ENCODE results near the gene HOXA13. TPM values are rescaled to one million over a fixed set of nuclear protein-coding genes. Genes with fewer than 3 reads are reported as not detected.

Gene HOXA13
- total and polyA plus RNA-seq, 2 donors (not counting 1 experiment from before 2014, with no cell fraction given): not detected

DNA sequence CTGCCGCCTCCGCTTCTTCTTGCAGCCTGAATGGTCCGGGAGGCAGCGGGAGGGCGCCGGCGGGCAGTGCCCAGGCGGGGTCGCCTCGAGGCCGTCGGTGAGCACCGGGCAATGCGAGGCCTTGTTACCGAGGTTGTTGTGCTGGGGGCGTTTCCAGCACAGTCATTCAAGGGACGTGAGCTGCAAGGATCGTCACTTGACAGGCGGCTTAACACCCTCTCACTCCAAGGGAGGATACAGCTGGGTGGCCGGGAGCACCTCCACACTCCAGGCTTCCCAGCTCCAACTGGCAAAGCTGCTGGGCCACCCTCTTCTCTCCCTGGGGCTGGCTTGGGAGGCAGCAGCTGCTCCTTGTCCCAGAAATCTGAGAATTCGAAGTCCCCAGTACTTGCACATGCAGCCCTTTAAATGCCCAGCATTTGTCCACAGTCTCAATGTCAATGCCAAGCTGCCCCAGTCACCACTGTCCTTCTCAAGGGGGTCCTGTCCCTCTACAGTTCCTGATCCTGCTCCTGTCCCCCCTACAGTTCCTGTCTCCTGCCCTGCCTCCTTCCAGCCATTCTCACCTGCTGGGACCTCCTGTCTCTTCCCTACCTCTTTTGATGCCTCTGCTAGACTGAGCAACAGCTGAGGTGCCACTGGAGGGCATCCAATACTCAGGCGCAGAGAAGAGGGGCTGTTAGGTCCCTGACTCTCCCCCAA is 10.4 kb downstream of the HOXA13 start:
- H3K27ac ChIP-seq (ENCODE audit: low read length in 2 of 2): no peak overlapping the region
- no peaks in the 10 kb centered on the region for H4K20me1 ChIP-seq (ENCODE audit: control insufficient read depth, insufficient read depth, low read length, poor library complexity, severe bottlenecking)
- intact Hi-C loops (cut with micrococcal nuclease): loop anchor here (5.0 kb wide), 1 partner anchor 37 kb away; the partner anchor contains the start of gene HOXA3
- 21% methylated on average over 22 of the region's 22 CpGs for WGBS (ENCODE audit: insufficient coverage)
- H2AFZ ChIP-seq (ENCODE audit: insufficient read depth, low read depth, low read length, poor library complexity, severe bottlenecking): no peak overlapping the region
- Mint-ChIP-seq H3K9me3 (ENCODE audit: insufficient read depth) (no peaks in the 10 kb centered on the region), H3K4me3 (peak overlapping the region; percentile 48), H3K27ac (peak overlapping the region; percentile 47), H3K4me1 (peaks cover 47% of the 10 kb centered on the region), H3K27me3 (peaks cover 88% of the 10 kb centered on the region)
- TF ChIP-seq, protein P1, sequence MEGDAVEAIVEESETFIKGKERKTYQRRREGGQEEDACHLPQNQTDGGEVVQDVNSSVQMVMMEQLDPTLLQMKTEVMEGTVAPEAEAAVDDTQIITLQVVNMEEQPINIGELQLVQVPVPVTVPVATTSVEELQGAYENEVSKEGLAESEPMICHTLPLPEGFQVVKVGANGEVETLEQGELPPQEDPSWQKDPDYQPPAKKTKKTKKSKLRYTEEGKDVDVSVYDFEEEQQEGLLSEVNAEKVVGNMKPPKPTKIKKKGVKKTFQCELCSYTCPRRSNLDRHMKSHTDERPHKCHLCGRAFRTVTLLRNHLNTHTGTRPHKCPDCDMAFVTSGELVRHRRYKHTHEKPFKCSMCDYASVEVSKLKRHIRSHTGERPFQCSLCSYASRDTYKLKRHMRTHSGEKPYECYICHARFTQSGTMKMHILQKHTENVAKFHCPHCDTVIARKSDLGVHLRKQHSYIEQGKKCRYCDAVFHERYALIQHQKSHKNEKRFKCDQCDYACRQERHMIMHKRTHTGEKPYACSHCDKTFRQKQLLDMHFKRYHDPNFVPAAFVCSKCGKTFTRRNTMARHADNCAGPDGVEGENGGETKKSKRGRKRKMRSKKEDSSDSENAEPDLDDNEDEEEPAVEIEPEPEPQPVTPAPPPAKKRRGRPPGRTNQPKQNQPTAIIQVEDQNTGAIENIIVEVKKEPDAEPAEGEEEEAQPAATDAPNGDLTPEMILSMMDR (IDR thresholded peaks at IDR 0.05): no peak
- TF ChIP-seq EZH2 (IDR thresholded peaks at IDR 0.05; ENCODE audit: borderline replicate concordance, insufficient read depth, low read depth, low read length, poor library complexity, severe bottlenecking): no peak
- H3K27me3 ChIP-seq (replicated peaks in 1 of 4; ENCODE audit: control extremely low read depth in 1 of 4, control insufficient read depth in 3 of 4, insufficient read depth in 4 of 4, low read length in 3 of 4): peaks cover 0 to 98% (median 84%) of the 10 kb centered on the region in 4 experiments
- no peak overlapping the region for H3K9ac ChIP-seq (ENCODE audit: low read length)
- peak; percentile 14 for DNase-seq
- H3K4me1 ChIP-seq (ENCODE audit: control insufficient read depth in 2 of 2, insufficient read depth in 2 of 2, low read length in 2 of 2): peaks cover 55 to 77% of the 10 kb centered on the region in 2 donors
- no peaks in the 10 kb centered on the region for H3K79me2 ChIP-seq (ENCODE audit: control insufficient read depth, insufficient read depth, low read length)
- peak overlapping the region; percentile 56 for H3K4me2 ChIP-seq (replicated peaks; ENCODE audit: low read depth, low read length, poor library complexity, severe bottlenecking)
- no peak overlapping the region for H3K4me3 ChIP-seq (ENCODE audit: control extremely low read depth in 1 of 5, extremely low read depth in 1 of 5, insufficient read depth in 1 of 5, low read depth in 2 of 5, low read length in 4 of 5)
- no peaks in the 10 kb centered on the region for H3K36me3 ChIP-seq (replicated peaks in 1 of 2; ENCODE audit: control extremely low read depth in 1 of 2, control insufficient read depth in 1 of 2, extremely low read depth in 1 of 2, insufficient read depth in 2 of 2, low read length in 1 of 2)
- ATAC-seq (ENCODE audit: low read depth): no peak
- ChIA-PET POLR2A (no interaction called here), CTCF (interaction anchor here (5.9 kb wide), 1 partner anchor 28 kb away, joined by 28 read pairs; no protein-coding TSS in a partner anchor)
- H3K9me3 ChIP-seq (ENCODE audit: control extremely low read depth in 1 of 3, control insufficient read depth in 2 of 3, insufficient read depth in 1 of 3, low read length in 2 of 3): peaks cover 0 to 76% (median 9%) of the 10 kb centered on the region in 3 donors
